ENCODE data around the gene TAS2R16.

DNA sequence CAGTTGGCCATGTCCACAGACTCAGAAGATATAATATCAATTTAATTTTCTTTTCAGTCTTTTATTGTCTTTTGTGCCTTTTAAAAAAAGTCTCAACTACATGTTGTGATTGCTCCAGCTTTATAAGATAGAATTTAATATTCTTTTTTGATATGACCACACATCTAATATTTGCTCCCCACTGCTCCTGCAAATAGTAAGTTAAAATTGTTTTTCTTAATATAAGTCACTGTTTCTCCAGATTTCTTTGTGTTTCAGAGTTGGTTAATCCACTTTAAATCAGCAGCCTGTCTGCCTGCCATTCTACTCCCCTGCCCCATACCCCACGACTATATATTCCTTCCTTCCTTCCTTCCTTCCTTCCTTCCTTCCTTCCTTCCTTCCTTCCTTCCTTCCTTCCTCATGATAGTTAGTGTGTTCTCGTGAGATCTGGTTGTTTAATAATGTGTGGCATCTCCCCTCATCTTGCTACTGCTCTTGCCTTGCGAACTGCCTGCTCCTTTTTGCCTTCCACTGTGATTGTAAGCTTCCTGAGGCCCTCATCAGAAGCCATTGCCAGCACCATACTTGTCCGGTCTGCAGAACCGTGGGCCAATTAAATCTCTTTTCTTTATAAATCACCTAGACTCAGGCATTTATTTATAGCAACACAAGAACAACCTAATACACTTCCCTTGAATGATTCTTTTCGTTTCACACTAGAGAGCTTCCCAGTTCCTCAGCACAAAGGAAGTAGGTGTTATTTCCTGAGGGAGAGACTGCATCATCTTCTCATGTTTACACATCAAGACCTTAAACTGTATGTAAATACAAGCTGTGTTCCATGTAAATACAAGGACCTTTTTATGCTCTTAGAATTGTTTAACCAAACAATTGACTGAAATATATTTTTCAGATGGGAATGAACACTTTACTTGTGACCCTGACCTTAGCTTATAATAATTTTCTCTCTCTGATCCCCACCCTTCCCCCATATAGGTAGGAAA lies 24.5 kb downstream of the TAS2R16 start:
- TF ChIP-seq POLR2A (IDR thresholded peaks at IDR 0.05), result no peak
- TF ChIP-seq, protein P1, sequence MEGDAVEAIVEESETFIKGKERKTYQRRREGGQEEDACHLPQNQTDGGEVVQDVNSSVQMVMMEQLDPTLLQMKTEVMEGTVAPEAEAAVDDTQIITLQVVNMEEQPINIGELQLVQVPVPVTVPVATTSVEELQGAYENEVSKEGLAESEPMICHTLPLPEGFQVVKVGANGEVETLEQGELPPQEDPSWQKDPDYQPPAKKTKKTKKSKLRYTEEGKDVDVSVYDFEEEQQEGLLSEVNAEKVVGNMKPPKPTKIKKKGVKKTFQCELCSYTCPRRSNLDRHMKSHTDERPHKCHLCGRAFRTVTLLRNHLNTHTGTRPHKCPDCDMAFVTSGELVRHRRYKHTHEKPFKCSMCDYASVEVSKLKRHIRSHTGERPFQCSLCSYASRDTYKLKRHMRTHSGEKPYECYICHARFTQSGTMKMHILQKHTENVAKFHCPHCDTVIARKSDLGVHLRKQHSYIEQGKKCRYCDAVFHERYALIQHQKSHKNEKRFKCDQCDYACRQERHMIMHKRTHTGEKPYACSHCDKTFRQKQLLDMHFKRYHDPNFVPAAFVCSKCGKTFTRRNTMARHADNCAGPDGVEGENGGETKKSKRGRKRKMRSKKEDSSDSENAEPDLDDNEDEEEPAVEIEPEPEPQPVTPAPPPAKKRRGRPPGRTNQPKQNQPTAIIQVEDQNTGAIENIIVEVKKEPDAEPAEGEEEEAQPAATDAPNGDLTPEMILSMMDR (IDR thresholded peaks at IDR 0.05), result no peak
